Stomach (tissue), 4 donors: Measurements from ENCODE around the gene KRTDAP.

ENCODE experiments used
- CTCF ChIP-seq, 7 experiments: fragments of 450-650 bp in 4 of 7; fragments of 200-600 bp in 3 of 7; sonication (generic) in 3 of 7; IDR thresholded peaks; one replicate each; pipeline ENCODE4 v1.5.1; 2016 to 2019; ENCODE audit warnings: antibody characterized with exemption in 7 of 7, control low read depth in 2 of 7, mild to moderate bottlenecking in 1 of 7
- EP300 ChIP-seq: sonication (generic); formaldehyde crosslinking; IDR thresholded peaks from one replicate; pipeline ENCODE4 v1.6.1; 2017; ENCODE audit warnings: antibody characterized with exemption
- POLR2AphosphoS5 ChIP-seq, 3 donors: sonication (generic); formaldehyde crosslinking; IDR thresholded peaks; one replicate each; pipeline ENCODE4 v1.6.1; 2016; ENCODE audit warnings: antibody characterized with exemption in 3 of 3

- TF ChIP-seq EP300, result no peak
- no peak for TF ChIP-seq CTCF (IDR thresholded peaks at IDR 0.05)
- TF ChIP-seq POLR2AphosphoS5 (IDR thresholded peaks at IDR 0.05), result no peak
Measured at GRCh38 chr19:35493971-35494370, 3.7 kb upstream of the KRTDAP start.
